HUES6 (cell line): ENCODE measurements around the gene PRXL2B.

Experiments used
- H3K27ac ChIP-seq: 2 replicates; pipeline ENCODE4 v1.7.0; 2013; ENCODE audit warnings: low read depth, mild to moderate bottlenecking, low read length, inconsistent platforms
- H3K27me3 ChIP-seq: 2 replicates; pipeline ENCODE4 v1.6.1; 2013; ENCODE audit warnings: low read length; ENCODE audit not compliant: control insufficient read depth, insufficient read depth
- H3K36me3 ChIP-seq: 2 replicates; pipeline ENCODE4 v1.6.1; 2013; ENCODE audit warnings: low read length; ENCODE audit not compliant: control insufficient read depth, insufficient read depth
- H3K4me1 ChIP-seq: 2 replicates; pipeline ENCODE4 v1.6.1; 2013; ENCODE audit warnings: low read length; ENCODE audit not compliant: control insufficient read depth, insufficient read depth
- H3K4me3 ChIP-seq: 2 replicates; pipeline ENCODE4 v1.5.1; 2013; ENCODE audit warnings: low read depth, low read length
- H3K9ac ChIP-seq: one replicate; pipeline ENCODE4 v1.6.1; 2013; ENCODE audit warnings: mild to moderate bottlenecking, low read length
- H3K9me3 ChIP-seq: 2 replicates; pipeline ENCODE4 v1.6.1; 2013; ENCODE audit warnings: low read depth, low read length; ENCODE audit not compliant: control insufficient read depth, insufficient read depth

The PRXL2B gene

DNA sequence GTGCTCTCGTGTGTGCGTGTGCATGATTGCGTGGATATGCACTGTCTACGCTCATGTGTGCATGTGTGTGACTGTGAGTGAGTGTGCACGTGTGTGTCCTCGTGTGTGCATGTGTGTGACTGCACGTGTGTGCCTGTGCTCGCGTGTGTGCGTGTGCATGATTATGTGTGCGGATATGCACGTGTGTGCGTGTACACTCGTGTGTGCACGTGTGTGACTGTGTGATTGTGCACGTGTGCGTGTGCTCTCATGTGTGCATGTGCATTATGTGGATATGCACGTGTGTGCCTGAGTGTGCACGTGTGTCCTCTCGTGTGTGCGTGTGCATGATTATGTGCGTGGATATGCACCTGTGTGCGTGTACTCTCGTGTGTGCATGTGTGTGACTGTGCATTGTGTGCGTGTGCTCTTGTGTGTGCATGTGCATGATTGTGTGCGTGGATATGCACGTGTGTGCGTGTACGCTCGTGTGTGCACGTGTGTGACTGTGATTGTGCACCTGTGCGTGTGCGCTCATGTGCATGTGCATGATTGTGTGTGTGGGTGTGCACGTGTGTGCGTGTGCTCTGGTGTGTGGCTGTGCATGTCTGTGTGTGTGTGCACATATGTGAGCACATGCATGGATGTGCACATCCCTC lies 44.0 kb downstream of the PRXL2B start:
- no peak overlapping the region for H3K27ac ChIP-seq
- H3K4me3 ChIP-seq, result no peak overlapping the region
- H3K4me1 ChIP-seq, result peaks cover 20% of the 10 kb centered on the region
- H3K9ac ChIP-seq, result no peak overlapping the region
- no peaks in the 10 kb centered on the region for H3K36me3 ChIP-seq
- peaks cover 62% of the 10 kb centered on the region for H3K27me3 ChIP-seq
- no peaks in the 10 kb centered on the region; the same call in 1 of the 2 replicates for H3K9me3 ChIP-seq

DNA sequence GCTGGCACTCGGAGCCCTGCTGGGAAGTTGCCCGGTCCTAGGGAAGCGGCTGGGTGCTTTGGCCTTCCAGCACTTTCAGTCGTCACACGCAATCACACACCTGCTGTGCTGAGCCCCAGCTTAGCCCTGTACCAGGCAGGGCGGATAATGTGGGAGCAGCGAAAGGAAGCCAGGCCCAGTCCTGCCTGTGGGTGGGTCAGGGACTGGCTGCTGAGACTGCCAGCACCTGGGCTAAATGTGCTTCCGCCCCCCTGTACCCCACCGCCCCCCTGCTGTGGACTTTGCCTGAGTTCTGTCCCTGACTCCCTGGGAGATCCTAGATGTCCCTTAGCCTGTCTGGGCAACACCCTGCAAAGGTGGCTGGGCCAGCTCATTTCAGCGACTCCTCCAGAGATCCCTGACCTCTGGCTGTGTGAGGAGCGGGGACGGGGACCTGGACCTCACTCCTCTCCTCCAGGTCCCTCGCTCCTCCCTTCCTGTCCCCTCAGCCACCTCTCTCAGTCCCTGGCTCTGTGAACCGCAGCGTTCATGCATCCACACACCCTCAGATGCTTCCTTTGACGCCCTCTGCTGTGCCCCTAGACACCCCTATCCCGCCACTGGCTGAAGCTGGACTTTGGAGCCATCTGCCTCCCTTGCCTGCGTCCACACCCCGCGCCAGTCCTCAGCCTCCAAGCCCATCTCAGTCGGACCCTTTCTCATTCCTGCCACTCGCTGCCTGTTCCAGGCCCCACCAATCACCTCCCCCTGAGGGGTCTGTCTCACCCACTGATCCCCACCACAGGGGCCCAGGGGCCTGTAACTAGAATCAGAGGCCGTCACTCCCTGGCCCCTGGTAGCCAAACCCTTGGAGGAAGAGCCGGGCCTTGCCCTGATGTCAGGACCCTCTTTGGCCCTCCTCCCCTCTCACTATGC lies 44.8 kb downstream of the PRXL2B start:
- peaks cover 2% of the 10 kb centered on the region; the same call in 1 of the 2 replicates for H3K9me3 ChIP-seq
- H3K27me3 ChIP-seq, result peaks cover 61% of the 10 kb centered on the region
- no peak overlapping the region for H3K4me3 ChIP-seq
- H3K36me3 ChIP-seq, result no peaks in the 10 kb centered on the region
- H3K4me1 ChIP-seq, result peaks cover 20% of the 10 kb centered on the region
- H3K9ac ChIP-seq, result no peak overlapping the region
- no peak overlapping the region for H3K27ac ChIP-seq

DNA sequence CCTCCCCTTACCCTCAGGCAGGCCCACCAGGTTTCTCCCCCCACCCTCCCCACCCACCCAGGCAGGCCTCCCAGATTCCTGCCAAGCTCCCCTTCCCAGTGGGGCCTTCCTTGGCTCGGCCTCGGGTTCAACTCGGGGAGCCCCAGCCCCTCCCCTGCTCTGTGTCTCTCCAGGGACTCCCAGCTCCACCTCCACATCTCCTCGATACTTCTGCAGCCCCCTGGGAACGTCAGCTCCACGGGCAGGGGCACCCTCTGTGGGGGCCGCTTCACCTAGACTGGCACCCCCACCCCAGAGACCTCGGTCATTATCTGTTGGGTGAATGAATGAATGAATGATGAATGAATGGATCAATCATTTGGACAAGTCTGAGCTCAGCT lies 45.5 kb downstream of the PRXL2B start:
- Histone ChIP-seq H3K27ac (no peak overlapping the region), H3K27me3 (peaks cover 61% of the 10 kb centered on the region)

DNA sequence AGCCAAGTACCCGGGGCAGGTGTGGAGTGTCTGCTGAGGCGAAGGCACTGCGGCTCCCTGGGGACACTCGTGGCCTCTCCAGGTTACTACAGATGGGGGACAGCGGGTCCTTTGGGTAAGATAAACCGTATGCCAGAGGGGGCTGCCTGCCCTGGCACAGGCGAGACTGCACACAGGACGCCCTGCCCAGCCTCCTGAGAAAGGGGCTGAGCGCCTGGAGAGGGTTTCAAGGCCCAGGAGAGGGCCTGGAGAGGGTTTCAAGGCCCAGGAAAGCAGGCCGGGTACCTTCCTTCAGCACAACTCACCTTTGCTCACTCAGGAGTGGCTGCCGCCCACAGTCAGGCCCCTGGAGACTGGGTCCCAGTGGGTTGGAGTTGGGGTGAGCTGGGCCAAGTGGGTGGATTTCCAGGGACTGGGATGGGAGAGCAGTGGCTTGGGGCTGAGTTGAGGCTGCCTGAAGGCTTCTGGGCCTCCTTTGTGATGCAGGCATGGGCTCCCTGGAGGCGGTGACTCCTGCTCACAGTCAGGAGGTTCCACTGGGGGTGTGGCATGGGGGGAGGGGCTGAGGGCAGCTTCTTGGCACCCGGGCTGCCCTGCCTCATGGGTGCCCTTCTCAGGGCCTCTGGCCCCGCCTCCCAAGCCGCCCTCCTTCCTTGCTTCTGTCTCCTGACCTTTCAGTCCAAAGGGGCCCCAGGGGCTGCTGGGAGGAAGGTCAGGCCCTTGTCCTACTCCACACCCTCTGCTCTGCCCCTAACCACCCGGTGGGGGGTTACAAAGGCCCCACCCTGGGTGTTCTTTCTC lies 46.2 kb downstream of the PRXL2B start, which contains the start of gene MMEL1:
Gene MMEL1, minus strand, starts transcription at position 456 of the 801 bp plus-strand sequence. CDS start 3,532 bp downstream, outside the sequence.
- Histone ChIP-seq H3K9me3 (peaks cover 11% of the 10 kb centered on the region; the same call in 1 of the 2 replicates), H3K36me3 (no peaks in the 10 kb centered on the region), H3K4me3 (no peak within 1 kb of the TSS)

More for the DNA sequence above, 45.5 kb downstream of the PRXL2B start:
- peaks cover 9% of the 10 kb centered on the region; the same call in 1 of the 2 replicates for H3K9me3 ChIP-seq
- no peak overlapping the region for H3K4me3 ChIP-seq
- H3K36me3 ChIP-seq, result no peaks in the 10 kb centered on the region
- peaks cover 20% of the 10 kb centered on the region for H3K4me1 ChIP-seq
- no peak overlapping the region for H3K9ac ChIP-seq

DNA sequence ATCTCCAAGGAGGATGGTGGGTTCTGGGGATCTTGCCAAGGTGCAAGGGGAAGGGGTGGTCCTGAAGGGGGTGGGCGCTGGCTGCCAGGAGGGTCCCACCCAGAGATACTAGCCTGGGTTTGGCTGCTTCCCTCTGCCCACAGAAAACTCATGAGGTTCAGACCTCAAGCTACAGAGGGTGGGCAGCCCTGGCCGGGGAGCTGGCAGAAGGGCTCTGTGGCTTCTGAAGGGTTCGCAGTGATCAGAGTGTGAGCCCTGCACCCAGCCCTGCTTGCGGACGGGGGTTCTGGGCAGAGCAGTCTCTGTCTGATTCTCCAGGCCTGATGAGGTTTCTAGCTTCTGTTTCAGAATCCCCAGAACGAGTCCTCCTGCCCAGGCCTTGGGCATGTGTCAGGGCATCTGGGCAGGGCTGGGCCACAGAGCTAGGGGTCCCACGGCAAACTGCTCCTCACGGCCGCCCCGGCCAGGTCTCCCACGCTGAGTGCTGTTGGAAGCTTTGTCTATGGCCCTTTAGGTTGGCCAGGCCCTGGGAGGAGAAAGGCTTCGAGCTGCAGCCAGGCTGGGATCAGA lies 46.9 kb downstream of the PRXL2B start:
- Histone ChIP-seq H3K4me3 (no peak overlapping the region), H3K4me1 (peaks cover 20% of the 10 kb centered on the region), H3K9ac (no peak overlapping the region), H3K36me3 (no peaks in the 10 kb centered on the region), H3K27ac (no peak overlapping the region), H3K9me3 (peaks cover 11% of the 10 kb centered on the region; the same call in 1 of the 2 replicates), H3K27me3 (peaks cover 61% of the 10 kb centered on the region)

More for the DNA sequence above, 46.2 kb downstream of the PRXL2B start, which contains the start of gene MMEL1:
- no peak within 1 kb of the TSS for H3K27ac ChIP-seq
- peak within 1 kb of the TSS; percentile 51 for H3K9ac ChIP-seq
- H3K4me1 ChIP-seq, result peaks cover 20% of the 10 kb centered on the region
- H3K27me3 ChIP-seq, result peaks cover 61% of the 10 kb centered on the region

DNA sequence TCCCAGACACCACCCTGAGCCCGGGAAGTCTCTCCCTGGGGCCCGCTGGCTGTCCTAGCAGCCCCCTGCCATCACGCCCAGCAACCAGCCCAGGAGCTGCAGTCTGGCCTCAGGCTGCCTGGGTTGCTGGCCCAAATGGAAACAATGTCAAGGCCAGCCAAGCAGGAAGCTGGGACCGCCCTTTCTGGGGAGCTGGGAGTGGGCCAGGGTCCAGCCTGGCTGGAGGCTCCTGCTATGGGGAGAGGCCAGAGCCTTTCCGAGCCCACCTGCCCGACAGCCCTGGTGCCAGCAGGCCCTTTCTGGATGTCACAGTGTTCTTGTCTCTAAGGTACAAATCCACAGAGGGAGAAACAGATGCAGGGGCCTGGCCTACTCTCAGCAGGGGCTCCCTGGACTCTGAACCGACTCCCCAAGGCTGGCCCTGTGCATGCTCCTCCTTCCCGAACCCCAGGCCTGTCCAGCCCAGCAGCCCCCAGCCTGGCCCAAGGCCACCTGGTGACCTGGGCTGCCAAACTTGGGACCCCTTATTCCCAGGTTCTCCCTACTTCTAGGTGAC lies 47.4 kb downstream of the PRXL2B start:
- peaks cover 11% of the 10 kb centered on the region; the same call in 1 of the 2 replicates for H3K9me3 ChIP-seq
- no peak overlapping the region for H3K9ac ChIP-seq
- no peak overlapping the region for H3K27ac ChIP-seq
- peaks cover 61% of the 10 kb centered on the region for H3K27me3 ChIP-seq
- peaks cover 20% of the 10 kb centered on the region for H3K4me1 ChIP-seq
- no peak overlapping the region for H3K4me3 ChIP-seq
- H3K36me3 ChIP-seq, result no peaks in the 10 kb centered on the region

DNA sequence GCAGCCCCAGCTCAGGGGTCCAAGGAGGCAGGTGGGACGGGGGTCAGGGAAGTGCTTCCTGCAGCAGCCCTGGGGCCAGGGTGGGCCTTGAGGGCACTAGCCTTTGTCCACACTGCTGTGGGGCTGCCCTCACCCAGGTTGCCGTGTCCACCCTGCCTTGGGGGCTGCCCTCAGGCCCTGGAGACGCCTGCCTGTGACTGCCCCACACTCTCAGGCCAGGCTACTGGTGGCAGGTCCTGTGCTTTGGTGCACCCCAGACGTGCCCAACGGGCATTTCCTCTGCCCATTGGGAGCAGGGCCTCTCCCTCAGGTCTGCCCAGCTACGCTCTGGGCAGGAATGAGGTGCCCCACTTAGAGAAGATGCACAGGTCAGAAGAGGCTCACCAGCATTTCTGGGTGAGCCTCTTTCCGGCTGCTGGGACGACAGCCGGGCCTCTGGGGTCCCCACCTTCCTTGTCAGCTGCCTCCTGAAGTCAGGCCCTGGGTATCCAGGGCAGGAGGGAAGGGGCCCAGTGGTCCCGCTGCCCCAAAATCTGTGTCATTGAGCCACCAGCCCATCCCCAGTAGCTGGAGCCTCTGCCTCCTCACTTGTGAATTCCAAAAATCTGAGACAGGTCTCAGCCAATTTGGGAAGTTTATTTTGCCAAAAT lies 48.9 kb downstream of the PRXL2B start:
- Histone ChIP-seq H3K4me3 (no peak overlapping the region), H3K9me3 (peaks cover 11% of the 10 kb centered on the region; the same call in 1 of the 2 replicates), H3K4me1 (peaks cover 20% of the 10 kb centered on the region), H3K9ac (no peak overlapping the region), H3K27me3 (peaks cover 52% of the 10 kb centered on the region), H3K36me3 (no peaks in the 10 kb centered on the region), H3K27ac (no peak overlapping the region)

DNA sequence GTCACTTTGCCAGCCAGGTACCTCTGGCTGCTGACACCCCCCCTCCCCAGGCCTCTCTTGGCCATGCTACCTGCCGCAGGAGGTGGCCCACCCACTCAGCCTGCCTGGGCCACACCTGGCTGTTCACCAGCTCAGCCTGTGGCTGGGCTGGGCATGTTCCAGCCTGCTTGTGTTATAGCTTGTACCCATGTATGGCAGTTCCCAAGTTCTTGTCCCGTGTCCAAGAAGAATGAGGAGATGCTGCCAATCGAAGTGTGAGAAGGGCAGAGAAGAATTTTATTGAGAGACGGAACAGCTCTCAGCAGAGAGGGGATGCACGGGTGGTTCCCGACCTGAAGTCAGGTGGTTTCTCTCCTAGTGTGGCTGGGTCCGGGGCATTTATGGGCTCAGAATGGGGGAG lies 50.2 kb downstream of the PRXL2B start:
- Histone ChIP-seq H3K27ac (no peak overlapping the region), H3K4me1 (peaks cover 18% of the 10 kb centered on the region), H3K9ac (no peak overlapping the region), H3K9me3 (peaks cover 11% of the 10 kb centered on the region; the same call in 1 of the 2 replicates), H3K4me3 (no peak overlapping the region), H3K36me3 (no peaks in the 10 kb centered on the region), H3K27me3 (peaks cover 39% of the 10 kb centered on the region)

DNA sequence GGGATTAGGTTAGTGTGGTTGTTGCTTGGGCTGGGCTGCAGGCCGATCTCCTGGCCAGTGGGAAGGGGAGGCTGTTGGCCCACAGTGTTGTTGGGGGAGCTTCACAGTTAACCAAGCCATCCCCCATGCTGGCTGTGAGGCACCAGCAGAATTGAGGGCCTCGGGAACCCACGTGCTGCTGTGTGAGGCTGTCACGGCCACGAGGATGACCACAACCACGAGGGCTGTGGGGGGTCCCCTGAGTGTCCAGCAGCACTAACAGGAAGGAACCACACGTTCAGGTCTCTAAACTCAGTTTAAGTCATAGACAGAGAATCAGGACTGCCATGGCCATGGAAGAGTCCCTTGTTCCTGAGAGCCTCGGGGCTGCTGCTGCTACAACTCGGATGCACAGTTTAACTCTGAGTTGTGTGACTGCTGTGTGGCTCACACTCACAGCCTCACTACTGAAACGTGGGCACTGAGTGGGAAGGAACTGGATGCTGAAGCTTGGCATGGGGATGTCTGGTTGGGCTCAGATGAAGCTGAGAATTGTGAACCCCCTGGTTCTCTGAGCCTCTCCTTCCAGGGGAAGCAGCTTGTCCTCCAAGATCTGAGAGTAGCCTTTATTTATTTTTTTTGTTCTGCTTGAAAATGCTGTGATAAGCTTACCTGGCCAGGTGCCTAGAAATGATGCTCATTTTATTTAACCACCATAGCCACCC lies 51.0 kb downstream of the PRXL2B start:
- Histone ChIP-seq H3K9ac (no peak overlapping the region), H3K27me3 (peaks cover 39% of the 10 kb centered on the region), H3K36me3 (no peaks in the 10 kb centered on the region), H3K27ac (no peak overlapping the region), H3K4me3 (no peak overlapping the region), H3K4me1 (peaks cover 19% of the 10 kb centered on the region), H3K9me3 (peaks cover 11% of the 10 kb centered on the region; the same call in 1 of the 2 replicates)
